Neural cell (in vitro differentiated cells): ENCODE results near the gene EBF3. TPM values are rescaled to one million over a fixed set of nuclear protein-coding genes. Genes with fewer than 3 reads are reported as not detected.
A peak's percentile ranks its signal among the peaks of the same experiment; 100 is the strongest.

Experiments
- H2AFZ ChIP-seq: fragments of 200-600, 300-800 bp; sonication (generic), shearing (Covaris generic); 2 replicates; pipeline ENCODE4 v1.6.0; 2014; ENCODE audit warnings: low read depth, mild to moderate bottlenecking, antibody characterized with exemption, low read length, moderate library complexity
- H3F3A ChIP-seq: fragments of 200-600 bp; shearing (Covaris generic); 2 replicates; pipeline ENCODE4 v1.6.1; 2016; ENCODE audit warnings: mild to moderate bottlenecking, moderate library complexity, mixed read lengths, antibody characterized with exemption, low read length; ENCODE audit not compliant: insufficient read depth, poor library complexity, severe bottlenecking
- H3K27ac ChIP-seq: fragments of 200-600, 300-800 bp; sonication (generic), shearing (Covaris generic); 2 replicates; pipeline ENCODE4 v1.5.1; 2014; ENCODE audit warnings: mild to moderate bottlenecking, low read length, moderate library complexity
- H3K27me3 ChIP-seq: fragments of 300-800, 200-600 bp; sonication (generic), shearing (Covaris generic); 2 replicates; pipeline ENCODE4 v1.6.0; 2014; ENCODE audit warnings: mild to moderate bottlenecking, low read depth, low read length, moderate library complexity; ENCODE audit not compliant: insufficient read depth
- H3K36me3 ChIP-seq: fragments of 300-800, 200-600 bp; sonication (generic), shearing (Covaris generic); 2 replicates; pipeline ENCODE4 v1.5.1; 2014; ENCODE audit warnings: mild to moderate bottlenecking, antibody characterized with exemption, low read length, moderate library complexity; ENCODE audit not compliant: insufficient read depth
- H3K4me2 ChIP-seq: fragments of 300-800, 200-600 bp; sonication (generic), shearing (Covaris generic); 2 replicates; pipeline ENCODE4 v1.6.0; 2014; ENCODE audit warnings: mild to moderate bottlenecking, low read length
- H3K4me3 ChIP-seq: fragments of 300-800, 200-600 bp; sonication (generic), shearing (Covaris generic); 2 replicates; pipeline ENCODE4 v1.5.1; 2014; ENCODE audit warnings: mild to moderate bottlenecking, low read length, moderate library complexity
- H3K79me2 ChIP-seq: fragments of 200-600 bp; shearing (Covaris generic); replicated peaks from 2 replicates; pipeline ENCODE4 v1.6.0; 2014; ENCODE audit warnings: mild to moderate bottlenecking, low read length, moderate library complexity; ENCODE audit not compliant: insufficient read depth
- H3K9ac ChIP-seq: fragments of 300-800, 200-600 bp; sonication (generic), shearing (Covaris generic); 2 replicates; pipeline ENCODE4 v1.6.1; 2016; ENCODE audit warnings: mild to moderate bottlenecking, low read length, mixed read lengths
- H3K9me2 ChIP-seq: fragments of 200-600 bp; shearing (Covaris generic); 2 replicates; pipeline ENCODE4 v1.6.1; 2016; ENCODE audit warnings: mild to moderate bottlenecking, low read length, mixed read lengths; ENCODE audit not compliant: insufficient read depth
- H3K9me3 ChIP-seq: fragments of 200-600, 300-800 bp; sonication (generic), shearing (Covaris generic); 2 replicates; pipeline ENCODE4 v1.6.1; 2016; ENCODE audit warnings: mild to moderate bottlenecking, mixed run types, low read length, moderate library complexity, mixed read lengths
- H4K20me1 ChIP-seq: fragments of 200-600 bp; shearing (Covaris generic); 2 replicates; pipeline ENCODE4 v1.6.1; 2016; ENCODE audit warnings: mild to moderate bottlenecking, mixed run types; ENCODE audit not compliant: insufficient read depth
- CTCF ChIP-seq: fragments of 450-650 bp; IDR thresholded peaks from 2 replicates; pipeline ENCODE4 v1.5.1; 2014; ENCODE audit warnings: antibody characterized with exemption, mild to moderate bottlenecking, moderate library complexity; ENCODE audit not compliant: poor library complexity, severe bottlenecking
- EP300 ChIP-seq: fragments of 450-650 bp; conservative IDR thresholded peaks from 2 replicates; pipeline ENCODE4 v1.6.1; 2014; ENCODE audit warnings: antibody characterized with exemption, mild to moderate bottlenecking, moderate library complexity; ENCODE audit not compliant: poor library complexity, severe bottlenecking
- EZH2 ChIP-seq: fragments of 200-600, 300-800 bp; shearing (Covaris generic), sonication (generic); IDR thresholded peaks from 2 replicates; pipeline ENCODE4 v1.6.1; 2014; ENCODE audit warnings: antibody characterized with exemption, low read length, borderline replicate concordance, mild to moderate bottlenecking; ENCODE audit not compliant: insufficient read depth, poor library complexity, severe bottlenecking
- MXI1 ChIP-seq: fragments of 450-650 bp; conservative IDR thresholded peaks from 2 replicates; pipeline ENCODE4 v1.6.1; 2014; ENCODE audit warnings: antibody characterized with exemption, mild to moderate bottlenecking; ENCODE audit not compliant: poor library complexity, severe bottlenecking
- POLR2AphosphoS5 ChIP-seq: IDR thresholded peaks from 2 replicates; pipeline ENCODE4 v1.6.1; 2012
- RAD21 ChIP-seq: fragments of 450-650 bp; conservative IDR thresholded peaks from 2 replicates; pipeline ENCODE4 v1.6.1; 2014; ENCODE audit warnings: antibody characterized with exemption, mild to moderate bottlenecking, moderate library complexity
- REST ChIP-seq: IDR thresholded peaks from 2 replicates; pipeline ENCODE4 v1.6.1; 2012; ENCODE audit warnings: borderline replicate concordance
- SMC3 ChIP-seq: fragments of 450-650 bp; conservative IDR thresholded peaks from 2 replicates; pipeline ENCODE4 v1.6.1; 2014; ENCODE audit warnings: antibody characterized with exemption, mild to moderate bottlenecking, moderate library complexity; ENCODE audit not compliant: poor library complexity
- TAF1 ChIP-seq: IDR thresholded peaks from 2 replicates; pipeline ENCODE4 v1.6.1; 2012; ENCODE audit warnings: low read depth
- polyA plus RNA-seq: library from polyadenylated mRNA; depleted of rRNA; stranded (reverse); fragments of >200 nt; gene quantifications from 2 replicates; pipeline ENCODE4 v1.2.3, GENCODE V29; 2014

Gene EBF3
- polyA plus RNA-seq, 1 donor from 2014 or later: 0.38 TPM

- no peaks in the 10 kb centered on the region for H4K20me1 ChIP-seq
- no peak overlapping the region for H3K9ac ChIP-seq
- H3K9me2 ChIP-seq: no peaks in the 10 kb centered on the region
- TF ChIP-seq MXI1 (no peak), REST (no peak), POLR2AphosphoS5 (no peak), EZH2 (peak; percentile 99)
- no peaks in the 10 kb centered on the region for H3K79me2 ChIP-seq
- no peak overlapping the region for H3K4me2 ChIP-seq
- H3K4me3 ChIP-seq: peak overlapping the region; percentile 23
- no peaks in the 10 kb centered on the region for H3F3A ChIP-seq
- no peak overlapping the region for H3K27ac ChIP-seq
- peaks cover 94% of the 10 kb centered on the region for H3K27me3 ChIP-seq
- no peaks in the 10 kb centered on the region for H3K9me3 ChIP-seq
- no peak overlapping the region for H2AFZ ChIP-seq
- H3K36me3 ChIP-seq: no peaks in the 10 kb centered on the region
Observed at GRCh38 chr10:129964611-129965424, 744 bp upstream of the EBF3 start.

GRCh38 chr10:129962872-129963640 is 1.0 kb downstream of the EBF3 start:
- no peaks in the 10 kb centered on the region for H3K9me3 ChIP-seq
- no peaks in the 10 kb centered on the region for H4K20me1 ChIP-seq
- no peaks in the 10 kb centered on the region for H3K79me2 ChIP-seq
- H3K9ac ChIP-seq: no peak overlapping the region
- peak overlapping the region; percentile 39 for H3K4me3 ChIP-seq
- no peak overlapping the region for H2AFZ ChIP-seq
- TF ChIP-seq REST: no peak
- TF ChIP-seq TAF1: no peak
- peak; percentile 8 for TF ChIP-seq EZH2
- no peak for TF ChIP-seq EP300
- no peak for TF ChIP-seq MXI1
- no peak for TF ChIP-seq SMC3
- TF ChIP-seq RAD21: no peak
- peak; percentile 88 for TF ChIP-seq POLR2AphosphoS5
- no peak for TF ChIP-seq CTCF
- H3F3A ChIP-seq: no peaks in the 10 kb centered on the region
- no peaks in the 10 kb centered on the region for H3K36me3 ChIP-seq
- no peaks in the 10 kb centered on the region for H3K9me2 ChIP-seq
- H3K27ac ChIP-seq: no peak overlapping the region
- H3K4me2 ChIP-seq: no peak overlapping the region
- H3K27me3 ChIP-seq: peaks cover 94% of the 10 kb centered on the region
